DOHH2 (cell line): ENCODE data around the gene EAF1.

ENCODE experiments used
- H3F3A ChIP-seq: fragments of 200-600 bp; sonication (generic), shearing (Covaris generic); 2 replicates; pipeline ENCODE4 v1.6.0; 2016; ENCODE audit warnings: antibody characterized with exemption, mild to moderate bottlenecking; ENCODE audit not compliant: control insufficient read depth, insufficient read depth
- H3K27ac ChIP-seq: fragments of 200-600 bp; sonication (generic); 2 replicates; pipeline ENCODE4 v1.5.1; 2014; ENCODE audit warnings: low read depth, mild to moderate bottlenecking, low read length, moderate library complexity
- H3K27me3 ChIP-seq: fragments of 200-600 bp; sonication (generic); 2 replicates; pipeline ENCODE4 v1.6.1; 2014; ENCODE audit warnings: mild to moderate bottlenecking, low read length, mixed read lengths; ENCODE audit not compliant: control insufficient read depth
- H3K36me3 ChIP-seq: fragments of 200-600 bp; sonication (generic); 2 replicates; pipeline ENCODE4 v1.6.1; 2014; ENCODE audit warnings: mild to moderate bottlenecking, low read length, moderate library complexity, mixed read lengths; ENCODE audit not compliant: control insufficient read depth
- H3K4me1 ChIP-seq: fragments of 200-600 bp; sonication (generic); 2 replicates; pipeline ENCODE4 v1.6.1; 2014; ENCODE audit warnings: mild to moderate bottlenecking, low read length, mixed read lengths; ENCODE audit not compliant: control insufficient read depth
- H3K4me2 ChIP-seq: fragments of 200-600 bp; sonication (generic); 2 replicates; pipeline ENCODE4 v1.6.0; 2014; ENCODE audit warnings: mild to moderate bottlenecking, low read length, moderate library complexity
- H3K4me3 ChIP-seq: fragments of 200-600 bp; sonication (generic); 2 replicates; pipeline ENCODE4 v1.5.1; 2014; ENCODE audit warnings: mild to moderate bottlenecking, low read length, mixed read lengths
- H3K79me2 ChIP-seq: fragments of 200-600 bp; sonication (generic); 2 replicates; pipeline ENCODE4 v1.6.1; 2014; ENCODE audit warnings: mild to moderate bottlenecking, low read length, mixed read lengths; ENCODE audit not compliant: control insufficient read depth
- H3K9me2 ChIP-seq: fragments of 200-600 bp; sonication (generic); replicated peaks from 2 replicates; pipeline ENCODE4 v1.6.1; 2014; ENCODE audit warnings: mild to moderate bottlenecking, low read length, mixed read lengths; ENCODE audit not compliant: control insufficient read depth
- H3K9me3 ChIP-seq: fragments of 200-600 bp; sonication (generic); 2 replicates; pipeline ENCODE4 v1.6.1; 2014; ENCODE audit warnings: antibody characterized with exemption, low read length, mixed read lengths; ENCODE audit not compliant: control insufficient read depth, insufficient read depth
- H4K20me1 ChIP-seq: fragments of 200-600 bp; sonication (generic); 2 replicates; pipeline ENCODE4 v1.6.0; 2014; ENCODE audit warnings: low read depth, mild to moderate bottlenecking, antibody characterized with exemption, low read length, moderate library complexity; ENCODE audit not compliant: control insufficient read depth, insufficient read depth
- EZH2phosphoT487 ChIP-seq: fragments of 200-600 bp; sonication (generic); IDR thresholded peaks from 2 replicates; pipeline ENCODE4 v1.6.1; 2017; ENCODE audit warnings: borderline replicate concordance, mild to moderate bottlenecking, antibody characterized with exemption, low read length, moderate library complexity, mixed read lengths
- TF ChIP-seq, protein P1 (sequence below): fragments of 200-600 bp; sonication (generic); IDR thresholded peaks from one replicate; pipeline ENCODE4 v1.5.1; 2014; ENCODE audit warnings: antibody characterized with exemption, mild to moderate bottlenecking, low read depth, low read length; ENCODE audit not compliant: poor library complexity, severe bottlenecking

Gene EAF1

DNA sequence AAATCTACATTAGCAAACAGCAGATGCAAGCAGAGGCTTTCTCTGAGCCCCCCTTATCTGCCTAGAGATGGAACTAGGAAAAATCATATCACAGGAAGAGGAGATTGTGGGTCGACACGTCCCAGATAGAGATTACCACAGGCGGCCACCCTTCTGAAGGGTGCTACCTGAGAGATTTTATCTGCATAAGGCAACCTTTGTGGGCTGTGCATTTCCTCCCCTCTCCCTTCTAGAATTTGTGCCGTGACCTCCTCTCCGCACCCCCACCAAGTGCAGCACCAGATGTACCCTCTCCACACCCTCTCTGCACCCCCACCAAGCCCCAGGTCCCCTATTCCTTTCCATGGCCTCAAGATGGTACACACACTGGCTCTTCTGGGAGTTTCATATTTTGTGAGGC lies 27.4 kb upstream of the EAF1 start:
- Histone ChIP-seq H3K4me2 (no peak overlapping the region), H3K4me1 (peaks cover 20% of the 10 kb centered on the region), H3F3A (peaks cover 4% of the 10 kb centered on the region; the same call in 1 of the 2 replicates), H3K4me3 (no peak overlapping the region), H4K20me1 (no peaks in the 10 kb centered on the region), H3K27me3 (no peaks in the 10 kb centered on the region), H3K79me2 (no peaks in the 10 kb centered on the region), H3K27ac (no peak overlapping the region), H3K36me3 (no peaks in the 10 kb centered on the region), H3K9me3 (no peaks in the 10 kb centered on the region), H3K9me2 (no peaks in the 10 kb centered on the region)
- no peak for TF ChIP-seq EZH2phosphoT487
- TF ChIP-seq, protein P1, sequence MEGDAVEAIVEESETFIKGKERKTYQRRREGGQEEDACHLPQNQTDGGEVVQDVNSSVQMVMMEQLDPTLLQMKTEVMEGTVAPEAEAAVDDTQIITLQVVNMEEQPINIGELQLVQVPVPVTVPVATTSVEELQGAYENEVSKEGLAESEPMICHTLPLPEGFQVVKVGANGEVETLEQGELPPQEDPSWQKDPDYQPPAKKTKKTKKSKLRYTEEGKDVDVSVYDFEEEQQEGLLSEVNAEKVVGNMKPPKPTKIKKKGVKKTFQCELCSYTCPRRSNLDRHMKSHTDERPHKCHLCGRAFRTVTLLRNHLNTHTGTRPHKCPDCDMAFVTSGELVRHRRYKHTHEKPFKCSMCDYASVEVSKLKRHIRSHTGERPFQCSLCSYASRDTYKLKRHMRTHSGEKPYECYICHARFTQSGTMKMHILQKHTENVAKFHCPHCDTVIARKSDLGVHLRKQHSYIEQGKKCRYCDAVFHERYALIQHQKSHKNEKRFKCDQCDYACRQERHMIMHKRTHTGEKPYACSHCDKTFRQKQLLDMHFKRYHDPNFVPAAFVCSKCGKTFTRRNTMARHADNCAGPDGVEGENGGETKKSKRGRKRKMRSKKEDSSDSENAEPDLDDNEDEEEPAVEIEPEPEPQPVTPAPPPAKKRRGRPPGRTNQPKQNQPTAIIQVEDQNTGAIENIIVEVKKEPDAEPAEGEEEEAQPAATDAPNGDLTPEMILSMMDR = no peak

DNA sequence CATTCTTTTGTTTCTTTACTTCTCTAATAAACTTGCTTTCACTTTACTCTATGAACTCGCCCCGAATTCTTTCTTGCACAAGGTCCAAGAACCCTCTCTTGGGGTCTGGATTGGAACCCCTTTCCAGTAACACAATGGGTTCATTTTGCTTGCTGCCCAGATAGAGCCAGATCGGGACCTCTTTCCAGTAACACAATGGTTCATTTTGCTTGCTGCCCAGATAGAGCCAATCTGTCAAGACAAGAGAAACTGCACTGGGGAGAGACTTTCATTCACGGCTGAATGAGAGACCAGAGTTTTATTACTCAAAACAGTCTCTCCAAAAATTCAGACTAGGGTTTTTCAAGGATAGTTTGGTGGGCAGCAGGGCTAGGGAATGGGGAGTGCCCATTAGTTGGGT lies 25.5 kb upstream of the EAF1 start:
- H3K4me3 ChIP-seq = no peak overlapping the region

DNA sequence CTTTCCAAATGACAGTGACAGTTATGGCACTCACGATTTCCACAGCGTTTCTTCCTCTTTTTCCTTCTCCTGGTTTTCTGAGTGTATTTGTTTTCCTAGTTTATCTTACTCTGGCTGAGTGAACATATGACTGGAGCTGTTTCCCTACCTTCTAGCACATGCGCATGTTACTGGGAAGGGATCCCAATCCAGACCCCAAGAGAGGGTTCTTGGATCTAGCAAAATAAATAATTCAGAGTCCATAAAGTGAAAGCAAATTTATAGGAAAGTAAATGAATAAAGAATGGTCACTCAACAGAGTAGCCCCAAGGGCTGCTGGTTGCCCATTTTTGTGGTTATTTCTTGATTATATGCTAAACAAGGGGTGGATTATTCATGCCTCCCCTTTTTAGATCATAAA lies 23.9 kb upstream of the EAF1 start:
- H3K27me3 ChIP-seq = no peaks in the 10 kb centered on the region
- no peak overlapping the region for H3K4me3 ChIP-seq
- H3K27ac ChIP-seq = no peak overlapping the region
- no peaks in the 10 kb centered on the region for H3K36me3 ChIP-seq
- no peaks in the 10 kb centered on the region for H3K79me2 ChIP-seq
- no peaks in the 10 kb centered on the region for H3K9me3 ChIP-seq
- H3K9me2 ChIP-seq = no peaks in the 10 kb centered on the region
- no peak overlapping the region for H3K4me2 ChIP-seq
- H4K20me1 ChIP-seq = no peaks in the 10 kb centered on the region
- no peak for TF ChIP-seq EZH2phosphoT487
- TF ChIP-seq, protein P1 = no peak
- peaks cover 24% of the 10 kb centered on the region for H3K4me1 ChIP-seq
- peaks cover 6% of the 10 kb centered on the region; the same call in 1 of the 2 replicates for H3F3A ChIP-seq

More for the DNA sequence above, 25.5 kb upstream of the EAF1 start:
- H3K36me3 ChIP-seq = no peaks in the 10 kb centered on the region
- H3K9me2 ChIP-seq = no peaks in the 10 kb centered on the region
- peaks cover 6% of the 10 kb centered on the region; the same call in 1 of the 2 replicates for H3F3A ChIP-seq
- TF ChIP-seq, protein P1 = no peak
- no peak for TF ChIP-seq EZH2phosphoT487
- H3K79me2 ChIP-seq = no peaks in the 10 kb centered on the region
- H3K9me3 ChIP-seq = no peaks in the 10 kb centered on the region
- no peaks in the 10 kb centered on the region for H4K20me1 ChIP-seq
- peaks cover 26% of the 10 kb centered on the region for H3K4me1 ChIP-seq
- no peak overlapping the region for H3K4me2 ChIP-seq
- H3K27me3 ChIP-seq = no peaks in the 10 kb centered on the region
- no peak overlapping the region for H3K27ac ChIP-seq

DNA sequence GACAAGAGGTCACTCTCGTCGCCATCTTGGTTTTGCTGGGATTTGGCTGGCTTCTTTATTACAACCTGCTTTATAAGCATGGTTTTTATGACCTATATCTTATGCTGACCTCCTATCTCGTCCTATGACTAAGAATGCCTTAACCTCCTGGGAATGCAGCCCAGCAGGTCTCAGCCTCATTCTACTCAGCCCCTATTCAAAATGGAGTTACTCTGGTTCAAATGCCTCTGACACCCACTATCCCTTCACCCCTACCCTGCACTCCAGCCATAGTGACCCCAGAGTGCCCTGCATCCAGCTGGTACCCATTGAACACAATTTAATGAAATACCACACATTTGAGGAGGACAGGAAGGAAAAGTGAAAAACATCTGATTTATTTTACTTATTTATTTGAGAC lies 23.4 kb upstream of the EAF1 start:
- Histone ChIP-seq H3K79me2 (no peaks in the 10 kb centered on the region), H3K4me1 (peaks cover 20% of the 10 kb centered on the region), H4K20me1 (no peaks in the 10 kb centered on the region), H3K4me3 (no peak overlapping the region), H3F3A (peaks cover 6% of the 10 kb centered on the region; the same call in 1 of the 2 replicates), H3K9me2 (no peaks in the 10 kb centered on the region), H3K27ac (no peak overlapping the region), H3K27me3 (no peaks in the 10 kb centered on the region), H3K9me3 (no peaks in the 10 kb centered on the region), H3K36me3 (no peaks in the 10 kb centered on the region), H3K4me2 (no peak overlapping the region)
- TF ChIP-seq EZH2phosphoT487 = no peak
- TF ChIP-seq, protein P1 = no peak
